C4-2B (cell line): ENCODE measurements around the gene NCBP2.

Experiments
- H3K27ac ChIP-seq: fragments of 450-650 bp; 2 replicates; pipeline ENCODE4 v1.5.1; 2017
- ZFX ChIP-seq: fragments of 450-650 bp; IDR thresholded peaks from 2 replicates; pipeline ENCODE4 v1.6.1; 2017
- TF ChIP-seq, protein P1 (sequence below): fragments of 450-650 bp; conservative IDR thresholded peaks from 2 replicates; pipeline ENCODE4 v1.5.1; 2017; ENCODE audit warnings: mild to moderate bottlenecking

Gene NCBP2

DNA sequence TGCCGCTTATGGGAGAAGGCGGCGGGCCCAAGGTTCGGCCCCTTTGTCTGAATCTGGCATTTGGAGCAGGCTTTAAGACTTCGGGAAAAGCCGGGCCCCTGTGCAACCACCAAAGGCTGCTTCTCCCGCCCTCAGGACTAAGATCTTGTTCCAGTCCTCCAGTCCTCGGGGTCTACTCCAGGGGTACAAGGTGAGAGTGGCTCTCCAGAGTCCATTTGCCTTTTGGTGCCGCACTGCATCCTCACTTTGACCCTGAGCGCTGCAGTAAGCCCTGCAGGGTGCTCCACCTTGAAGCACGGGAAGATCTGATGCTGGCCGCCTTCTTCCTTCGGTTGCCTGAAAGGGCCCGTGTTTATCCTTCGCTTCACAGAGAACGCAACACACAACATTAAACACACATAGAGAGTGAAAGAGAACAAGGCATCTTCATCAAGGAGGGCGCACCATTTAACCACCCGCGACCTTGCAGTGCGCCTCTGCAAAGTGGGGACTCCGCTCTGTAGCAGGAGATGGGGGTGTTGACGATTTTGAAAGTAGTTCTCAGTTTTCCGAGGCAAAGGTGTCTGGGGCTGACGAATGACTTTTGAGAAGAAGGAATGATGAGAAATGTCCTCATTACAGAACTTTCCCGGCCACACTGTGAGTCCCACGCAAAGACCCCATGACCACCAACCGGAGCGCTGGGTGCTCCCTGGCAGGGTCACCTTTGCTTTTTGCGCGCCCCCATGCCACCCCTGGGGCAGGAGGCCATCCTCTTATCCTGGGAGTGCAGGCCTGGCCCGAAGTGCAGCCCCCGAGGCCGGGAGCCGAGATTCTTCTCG is 25.3 kb upstream of the NCBP2 start:
- H3K27ac ChIP-seq, result no peak overlapping the region; the same call in 1 of the 2 replicates
- TF ChIP-seq, protein P1, sequence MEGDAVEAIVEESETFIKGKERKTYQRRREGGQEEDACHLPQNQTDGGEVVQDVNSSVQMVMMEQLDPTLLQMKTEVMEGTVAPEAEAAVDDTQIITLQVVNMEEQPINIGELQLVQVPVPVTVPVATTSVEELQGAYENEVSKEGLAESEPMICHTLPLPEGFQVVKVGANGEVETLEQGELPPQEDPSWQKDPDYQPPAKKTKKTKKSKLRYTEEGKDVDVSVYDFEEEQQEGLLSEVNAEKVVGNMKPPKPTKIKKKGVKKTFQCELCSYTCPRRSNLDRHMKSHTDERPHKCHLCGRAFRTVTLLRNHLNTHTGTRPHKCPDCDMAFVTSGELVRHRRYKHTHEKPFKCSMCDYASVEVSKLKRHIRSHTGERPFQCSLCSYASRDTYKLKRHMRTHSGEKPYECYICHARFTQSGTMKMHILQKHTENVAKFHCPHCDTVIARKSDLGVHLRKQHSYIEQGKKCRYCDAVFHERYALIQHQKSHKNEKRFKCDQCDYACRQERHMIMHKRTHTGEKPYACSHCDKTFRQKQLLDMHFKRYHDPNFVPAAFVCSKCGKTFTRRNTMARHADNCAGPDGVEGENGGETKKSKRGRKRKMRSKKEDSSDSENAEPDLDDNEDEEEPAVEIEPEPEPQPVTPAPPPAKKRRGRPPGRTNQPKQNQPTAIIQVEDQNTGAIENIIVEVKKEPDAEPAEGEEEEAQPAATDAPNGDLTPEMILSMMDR, result no peak
- TF ChIP-seq ZFX, result no peak

DNA sequence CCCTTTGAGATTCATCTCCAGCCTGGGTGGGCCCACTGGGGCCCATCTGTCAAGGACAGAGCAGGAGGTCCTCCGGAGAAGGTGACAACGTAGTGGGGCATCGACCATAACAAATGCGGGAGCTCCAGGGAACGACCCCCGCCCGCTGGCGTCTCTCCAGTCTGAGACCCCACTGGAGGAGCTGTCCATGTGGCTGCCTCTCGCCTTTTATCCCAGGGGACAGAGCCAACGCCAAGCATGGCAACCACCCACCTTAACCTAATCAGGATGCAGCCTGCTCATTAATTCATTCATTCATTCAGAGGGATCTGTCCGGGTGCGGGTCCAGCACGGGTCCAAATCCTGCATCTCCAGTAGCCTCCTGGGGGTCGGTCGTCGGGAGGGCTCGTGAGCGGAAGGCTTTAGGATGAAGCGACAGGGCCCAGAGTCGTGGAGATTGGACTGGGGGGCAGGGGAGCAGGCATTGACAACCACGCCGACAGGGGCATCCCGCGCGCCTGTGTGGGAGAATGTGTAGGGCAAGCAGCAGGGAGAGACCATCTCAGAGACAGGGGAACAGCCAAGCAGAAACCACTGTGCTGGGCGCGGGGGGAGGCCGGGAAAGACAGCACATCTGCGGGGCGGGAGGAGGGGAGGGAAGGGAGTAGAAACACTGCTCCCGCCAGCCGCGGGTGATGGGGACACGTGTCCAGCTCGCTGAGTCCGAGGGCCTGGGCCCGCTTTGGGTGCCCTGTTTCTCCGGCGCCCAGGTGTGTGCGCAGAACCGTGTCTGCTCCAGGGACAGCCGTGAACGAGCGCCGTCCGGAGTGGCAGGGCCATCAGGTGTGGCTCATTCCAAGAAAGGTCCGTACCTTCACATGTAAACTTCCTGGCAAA is 24.4 kb upstream of the NCBP2 start:
- no peak for TF ChIP-seq ZFX
- TF ChIP-seq, protein P1, result no peak
- H3K27ac ChIP-seq, result no peak overlapping the region

- H3K27ac ChIP-seq, result no peak overlapping the region
- TF ChIP-seq, protein P1, result no peak
- no peak for TF ChIP-seq ZFX
These were observed 23.5 kb upstream of the NCBP2 start for GRCh38 chr3:196965804-196966173.

DNA sequence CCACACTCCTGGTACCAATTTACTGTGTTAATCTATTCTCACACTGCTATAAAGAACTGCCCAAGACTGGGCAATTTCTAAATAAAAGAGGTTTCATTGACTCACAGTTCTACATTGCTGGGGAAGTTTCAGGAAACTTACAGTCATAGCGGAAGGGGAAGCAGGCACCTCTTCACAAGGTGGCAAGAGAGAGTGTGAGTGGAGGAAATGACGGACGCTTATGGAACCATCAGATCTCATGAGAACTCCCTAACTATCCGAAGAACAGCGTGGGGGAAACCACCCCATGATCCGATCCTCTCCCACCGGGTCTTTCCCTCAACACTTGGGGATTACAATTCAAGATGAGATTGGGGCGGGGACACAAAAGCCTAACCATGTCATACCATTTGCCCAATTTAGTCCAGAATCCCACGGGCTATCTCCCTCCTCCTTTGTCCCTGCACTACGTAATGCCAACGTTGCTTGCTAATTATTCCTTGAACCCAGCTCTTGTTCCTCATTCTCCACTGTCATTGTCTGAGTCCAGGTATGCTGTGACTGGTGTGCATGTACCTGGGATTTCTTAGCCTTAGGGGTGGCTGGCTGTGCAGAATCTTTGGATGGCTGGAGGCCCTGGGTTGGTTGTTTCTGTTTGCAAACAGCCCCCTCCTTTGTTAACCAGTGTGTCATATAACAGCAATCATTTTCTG is 22.9 kb upstream of the NCBP2 start:
- no peak overlapping the region for H3K27ac ChIP-seq
- TF ChIP-seq, protein P1, result no peak
- TF ChIP-seq ZFX, result no peak

DNA sequence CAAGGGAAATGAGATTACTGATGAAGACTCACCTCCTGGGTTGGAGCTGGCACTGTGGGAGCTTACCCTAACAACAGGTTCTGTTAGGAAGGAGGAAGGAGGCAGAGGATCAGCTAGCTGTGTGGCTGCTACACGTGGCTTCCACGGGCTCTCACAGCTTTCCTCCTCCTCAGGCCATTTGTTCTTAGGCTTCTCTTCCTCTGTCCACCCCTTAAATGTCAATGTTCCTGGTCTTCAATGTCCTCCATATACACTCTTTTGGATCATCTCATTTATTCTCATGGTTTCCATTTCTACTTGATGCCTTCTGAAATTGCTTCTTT is 21.3 kb upstream of the NCBP2 start:
- no peak overlapping the region for H3K27ac ChIP-seq
- TF ChIP-seq ZFX, result no peak
- TF ChIP-seq, protein P1, result no peak

- H3K27ac ChIP-seq, result no peak overlapping the region
- TF ChIP-seq, protein P1, result no peak
- no peak for TF ChIP-seq ZFX
These were observed 20.8 kb upstream of the NCBP2 start for GRCh38 chr3:196962930-196963630.
